HL-60 (cell line): ENCODE measurements around the gene SSX5.
"Not testable (repeated sequence)": the region's sequence is repeated elsewhere in the genome, so short reads cannot be mapped to it uniquely, and the experiment has no call there.

ENCODE experiments used
- DNase-seq, 2 experiments: peaks; one replicate each; pipeline ENCODE4 v3.0.0-alpha.2; 2010 to 2020; ENCODE audit warnings: low read depth in 1 of 2, low spot score in 1 of 2
- H3K27ac ChIP-seq: fragments of 250-450 bp; sonication (Bioruptor Pico); replicated peaks from 2 replicates; pipeline ENCODE4 v1.5.1; 2020; ENCODE audit warnings: mild to moderate bottlenecking, moderate library complexity
- H3K27me3 ChIP-seq: fragments of 250-450 bp; sonication (Bioruptor Pico); 2 replicates; pipeline ENCODE4 v1.5.1; 2021; ENCODE audit warnings: mild to moderate bottlenecking, moderate library complexity; ENCODE audit not compliant: insufficient read depth, poor library complexity, severe bottlenecking
- H3K4me3 ChIP-seq: replicated peaks from 2 replicates; pipeline ENCODE4 v1.5.1; 2011; ENCODE audit warnings: mild to moderate bottlenecking, control low read depth, low read length; ENCODE audit not compliant: insufficient read depth
- GABPA ChIP-seq: IDR thresholded peaks from 2 replicates; pipeline ENCODE4 v1.6.1; 2012; ENCODE audit warnings: low read depth
- POLR2AphosphoS5 ChIP-seq: IDR thresholded peaks from 2 replicates; pipeline ENCODE4 v1.6.1; 2012; ENCODE audit warnings: low read depth
- SPI1 ChIP-seq: IDR thresholded peaks from 2 replicates; pipeline ENCODE4 v1.6.1; 2012; ENCODE audit warnings: low read depth, mild to moderate bottlenecking, borderline replicate concordance
- TF ChIP-seq, protein P1 (sequence below): IDR thresholded peaks from one replicate; pipeline ENCODE4 v1.5.1; 2011; ENCODE audit warnings: low read length, control low read depth, inconsistent platforms; ENCODE audit not compliant: insufficient read depth
- TF ChIP-seq, protein P2 (sequence below): IDR thresholded peaks from 2 replicates; pipeline ENCODE4 v1.6.1; 2012; ENCODE audit warnings: low read depth; ENCODE audit not compliant: insufficient replicate concordance

SSX5 gene

DNA sequence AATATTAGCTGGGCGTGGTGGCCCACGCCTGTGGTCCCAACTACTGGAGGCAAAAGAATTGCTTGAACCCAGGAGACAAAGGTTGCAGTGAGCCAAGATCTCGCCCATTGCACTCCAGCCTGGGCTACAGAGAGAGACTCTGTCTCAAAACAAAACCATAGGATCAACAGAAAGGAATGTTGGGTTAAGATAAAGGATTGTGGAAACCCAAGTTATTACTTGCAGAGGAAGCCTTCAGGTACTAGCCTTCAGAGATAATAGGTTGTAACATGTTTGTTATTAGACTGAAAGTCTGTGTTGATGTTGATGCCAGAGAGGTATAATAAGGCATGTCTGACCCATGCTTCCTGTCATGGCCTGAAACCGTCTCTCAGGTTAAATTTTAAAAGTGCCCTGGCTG is 16.9 kb downstream of the SSX5 start:
- no peaks in the 10 kb centered on the region for H3K27me3 ChIP-seq
- TF ChIP-seq POLR2AphosphoS5 (no peak), GABPA (no peak), SPI1 (no peak)
- TF ChIP-seq, protein P1, sequence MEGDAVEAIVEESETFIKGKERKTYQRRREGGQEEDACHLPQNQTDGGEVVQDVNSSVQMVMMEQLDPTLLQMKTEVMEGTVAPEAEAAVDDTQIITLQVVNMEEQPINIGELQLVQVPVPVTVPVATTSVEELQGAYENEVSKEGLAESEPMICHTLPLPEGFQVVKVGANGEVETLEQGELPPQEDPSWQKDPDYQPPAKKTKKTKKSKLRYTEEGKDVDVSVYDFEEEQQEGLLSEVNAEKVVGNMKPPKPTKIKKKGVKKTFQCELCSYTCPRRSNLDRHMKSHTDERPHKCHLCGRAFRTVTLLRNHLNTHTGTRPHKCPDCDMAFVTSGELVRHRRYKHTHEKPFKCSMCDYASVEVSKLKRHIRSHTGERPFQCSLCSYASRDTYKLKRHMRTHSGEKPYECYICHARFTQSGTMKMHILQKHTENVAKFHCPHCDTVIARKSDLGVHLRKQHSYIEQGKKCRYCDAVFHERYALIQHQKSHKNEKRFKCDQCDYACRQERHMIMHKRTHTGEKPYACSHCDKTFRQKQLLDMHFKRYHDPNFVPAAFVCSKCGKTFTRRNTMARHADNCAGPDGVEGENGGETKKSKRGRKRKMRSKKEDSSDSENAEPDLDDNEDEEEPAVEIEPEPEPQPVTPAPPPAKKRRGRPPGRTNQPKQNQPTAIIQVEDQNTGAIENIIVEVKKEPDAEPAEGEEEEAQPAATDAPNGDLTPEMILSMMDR = no peak
- TF ChIP-seq, protein P2, sequence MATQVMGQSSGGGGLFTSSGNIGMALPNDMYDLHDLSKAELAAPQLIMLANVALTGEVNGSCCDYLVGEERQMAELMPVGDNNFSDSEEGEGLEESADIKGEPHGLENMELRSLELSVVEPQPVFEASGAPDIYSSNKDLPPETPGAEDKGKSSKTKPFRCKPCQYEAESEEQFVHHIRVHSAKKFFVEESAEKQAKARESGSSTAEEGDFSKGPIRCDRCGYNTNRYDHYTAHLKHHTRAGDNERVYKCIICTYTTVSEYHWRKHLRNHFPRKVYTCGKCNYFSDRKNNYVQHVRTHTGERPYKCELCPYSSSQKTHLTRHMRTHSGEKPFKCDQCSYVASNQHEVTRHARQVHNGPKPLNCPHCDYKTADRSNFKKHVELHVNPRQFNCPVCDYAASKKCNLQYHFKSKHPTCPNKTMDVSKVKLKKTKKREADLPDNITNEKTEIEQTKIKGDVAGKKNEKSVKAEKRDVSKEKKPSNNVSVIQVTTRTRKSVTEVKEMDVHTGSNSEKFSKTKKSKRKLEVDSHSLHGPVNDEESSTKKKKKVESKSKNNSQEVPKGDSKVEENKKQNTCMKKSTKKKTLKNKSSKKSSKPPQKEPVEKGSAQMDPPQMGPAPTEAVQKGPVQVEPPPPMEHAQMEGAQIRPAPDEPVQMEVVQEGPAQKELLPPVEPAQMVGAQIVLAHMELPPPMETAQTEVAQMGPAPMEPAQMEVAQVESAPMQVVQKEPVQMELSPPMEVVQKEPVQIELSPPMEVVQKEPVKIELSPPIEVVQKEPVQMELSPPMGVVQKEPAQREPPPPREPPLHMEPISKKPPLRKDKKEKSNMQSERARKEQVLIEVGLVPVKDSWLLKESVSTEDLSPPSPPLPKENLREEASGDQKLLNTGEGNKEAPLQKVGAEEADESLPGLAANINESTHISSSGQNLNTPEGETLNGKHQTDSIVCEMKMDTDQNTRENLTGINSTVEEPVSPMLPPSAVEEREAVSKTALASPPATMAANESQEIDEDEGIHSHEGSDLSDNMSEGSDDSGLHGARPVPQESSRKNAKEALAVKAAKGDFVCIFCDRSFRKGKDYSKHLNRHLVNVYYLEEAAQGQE = no peak
- H3K4me3 ChIP-seq = no peak overlapping the region
- DNase-seq = no peak
- no peak overlapping the region for H3K27ac ChIP-seq

DNA sequence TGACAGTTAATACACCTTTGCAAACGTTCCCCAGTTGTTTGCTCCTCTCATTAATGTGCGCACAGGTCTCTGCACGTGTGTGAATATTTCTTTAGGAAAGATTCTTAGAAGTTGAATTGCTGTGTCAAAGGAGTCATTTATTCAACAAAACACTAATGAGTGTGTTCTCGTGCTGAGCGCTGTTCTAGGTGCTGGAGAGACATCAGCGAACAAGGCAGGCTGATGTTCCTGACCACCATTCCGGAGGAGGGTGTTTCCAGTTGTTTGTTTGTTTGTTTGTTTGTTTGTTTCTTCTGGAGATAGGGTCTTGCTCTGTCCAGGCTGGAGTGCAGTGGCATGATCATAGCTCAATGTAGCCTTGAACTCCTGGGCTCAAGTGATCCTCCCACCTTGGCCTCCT is 30.3 kb downstream of the SSX5 start:
- not testable (repeated sequence) for H3K4me3 ChIP-seq, H3K27me3 ChIP-seq, H3K27ac ChIP-seq, DNase-seq

DNA sequence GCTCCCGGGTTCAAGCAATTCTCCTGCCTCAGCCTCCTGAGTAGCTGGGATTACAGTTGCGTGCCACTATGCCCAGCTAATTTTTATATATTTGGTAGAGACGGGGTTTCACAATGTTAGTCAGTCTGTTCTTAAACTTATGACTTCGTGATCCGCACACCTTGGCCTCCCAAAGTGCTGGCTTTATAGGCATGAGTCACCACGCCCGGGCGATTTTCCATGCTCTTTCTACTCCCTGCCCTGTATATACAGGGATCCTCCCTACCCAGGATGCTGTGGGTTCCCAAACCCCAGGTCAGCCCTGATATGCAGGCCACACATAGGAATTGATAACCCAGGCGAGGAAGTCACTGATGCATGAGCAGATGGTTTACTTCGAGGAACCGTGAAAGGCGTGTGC is 31.4 kb downstream of the SSX5 start:
- TF ChIP-seq, protein P2 = no peak
- TF ChIP-seq SPI1 (no peak), GABPA (no peak), POLR2AphosphoS5 (no peak)
- TF ChIP-seq, protein P1 = no peak
- H3K4me3 ChIP-seq = no peak overlapping the region
- no peak overlapping the region for H3K27ac ChIP-seq
- H3K27me3 ChIP-seq = no peaks in the 10 kb centered on the region
- no peak for DNase-seq

DNA sequence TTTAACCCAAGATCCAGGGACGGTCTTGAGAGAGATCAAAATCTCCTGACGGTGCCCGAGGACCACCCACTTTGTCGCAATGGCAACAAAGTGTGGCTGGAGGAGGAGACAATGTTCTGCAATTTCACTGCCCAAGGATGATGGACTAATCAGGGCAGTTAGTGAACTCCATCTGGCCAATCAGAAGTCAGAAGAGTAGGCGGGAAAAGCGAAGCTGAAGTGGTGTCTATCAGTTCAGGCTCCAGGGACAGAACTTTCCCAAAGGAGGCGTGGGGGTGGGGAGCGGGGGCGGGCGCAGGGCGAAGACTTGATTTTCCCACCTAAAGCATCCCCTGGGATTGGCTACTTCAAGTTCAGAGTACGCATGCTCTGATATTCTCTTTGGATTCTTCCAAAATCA is 40.6 kb downstream of the SSX5 start:
- Histone ChIP-seq H3K4me3 (no peak overlapping the region), H3K27me3 (no peaks in the 10 kb centered on the region), H3K27ac (no peak overlapping the region)
- TF ChIP-seq SPI1 (no peak), GABPA (no peak), POLR2AphosphoS5 (no peak)
- TF ChIP-seq, protein P2 = no peak
- TF ChIP-seq, protein P1 = no peak
- DNase-seq = no peak
